HepG2 (cell line): ENCODE measurements around the gene ARHGAP9. TPM values are rescaled to one million over a fixed set of nuclear protein-coding genes. Genes with fewer than 3 reads are reported as not detected.
A peak's percentile ranks its signal among the peaks of the same experiment; 100 is the strongest.

ENCODE experiments used
- ATAC-seq: fragments of 200-7000 bp; cut with Tn5 transposase; 3 replicates; pipeline ENCODE4 v1.9.1; 2020; ENCODE audit warnings: mild to moderate bottlenecking, moderate library complexity
- BruUV-seq: library from RNA; stranded (reverse); fragments of 400-500 nt; replicated peaks from 2 replicates; lab custom pipeline; 2021; lab: Mats Ljungman, UMichigan
- CTCF ChIA-PET: fragments of 300-600 bp; formaldehyde crosslinking; extraction: SDS; loops from one replicate; lab custom pipeline; 2021; ENCODE audit warnings: low total read pairs, inconsistent platforms, low intra/inter-chr PET ratio; lab: Yijun Ruan, JAX
- POLR2A ChIA-PET: fragments of 350-600 bp; sonication (Branson Sonifier 250); formaldehyde crosslinking; loops from one replicate; lab custom pipeline; 2020; ENCODE audit warnings: antibody characterized with exemption, inconsistent platforms; lab: Yijun Ruan, JAX
- DNase-seq: peaks from one replicate; pipeline ENCODE4 v3.0.0-alpha.2; 2015; ENCODE audit warnings: low spot score
- FAIRE-seq: peaks from 3 replicates; lab custom pipeline; 2011; peaks lifted over from hg19 to GRCh38; lab: Jason Lieb, UNC
- H2AFZ ChIP-seq: one replicate; pipeline ENCODE4 v1.6.1; 2011; ENCODE audit warnings: low read length, inconsistent platforms
- H3K27ac ChIP-seq: fragments of 300-600 bp; 3 replicates; pipeline ENCODE4 v1.8.0; 2011; ENCODE audit warnings: mixed run types, mild to moderate bottlenecking, mixed read lengths, low read length, inconsistent platforms; ENCODE audit not compliant: insufficient read depth; ENCODE audit errors: extremely low read length
- H3K27me3 ChIP-seq, 2 experiments: fragments of 200-600 bp in 1 of 2; 2 replicates in 1 of 2; 3 replicates in 1 of 2; pipeline versions ENCODE4 v1.6.0 to v1.8.0; 2011; ENCODE audit warnings: low read length in 2 of 2, mild to moderate bottlenecking in 2 of 2, moderate library complexity in 2 of 2, inconsistent platforms in 1 of 2; ENCODE audit not compliant: insufficient read depth in 2 of 2, control insufficient read depth in 1 of 2
- H3K36me3 ChIP-seq, 2 experiments: fragments of 200-600 bp in 1 of 2; replicated peaks in 1 of 2; 2 replicates in 1 of 2; 3 replicates in 1 of 2; pipeline versions ENCODE4 v1.5.1 to v1.8.0; 2011; ENCODE audit warnings: low read length in 2 of 2, inconsistent platforms in 1 of 2; ENCODE audit not compliant: insufficient read depth in 2 of 2, control insufficient read depth in 1 of 2
- H3K4me1 ChIP-seq: 2 replicates; pipeline ENCODE4 v1.5.1; 2012; ENCODE audit warnings: low read length, inconsistent platforms; ENCODE audit not compliant: insufficient read depth
- H3K4me2 ChIP-seq: 2 replicates; pipeline ENCODE4 v1.6.0; 2011; ENCODE audit warnings: low read depth, low read length, inconsistent platforms
- H3K4me3 ChIP-seq, 3 experiments: fragments of 200-600 bp in 1 of 3; sonication (generic), shearing (Covaris generic) in 1 of 3; replicated peaks in 1 of 3; 2 replicates each; pipeline ENCODE4 v1.5.1; 2011 to 2016; ENCODE audit warnings: low read length in 3 of 3, inconsistent platforms in 2 of 3, low read depth in 2 of 3, mild to moderate bottlenecking in 2 of 3, control low read depth in 1 of 3, mixed read lengths in 1 of 3; ENCODE audit not compliant: insufficient read depth in 1 of 3
- H3K79me2 ChIP-seq: one replicate; pipeline ENCODE4 v1.6.1; 2011; ENCODE audit warnings: low read length, inconsistent platforms; ENCODE audit not compliant: insufficient read depth
- H3K9ac ChIP-seq: 2 replicates; pipeline ENCODE4 v1.6.0; 2011; ENCODE audit warnings: mild to moderate bottlenecking, low read depth, low read length, inconsistent platforms; ENCODE audit not compliant: insufficient read depth
- H3K9me3 ChIP-seq: 2 replicates; pipeline ENCODE4 v1.5.1; 2012; ENCODE audit warnings: mild to moderate bottlenecking, low read length
- H4K20me1 ChIP-seq: 2 replicates; pipeline ENCODE4 v1.6.0; 2011; ENCODE audit warnings: inconsistent platforms, mild to moderate bottlenecking, low read length, moderate library complexity; ENCODE audit not compliant: insufficient read depth
- POLR2G ChIP-seq: fragments of 200-400 bp; formaldehyde crosslinking; IDR thresholded peaks from 2 replicates; pipeline ENCODE4 v1.6.1; 2018; ENCODE audit warnings: mild to moderate bottlenecking, low read depth, low read length, moderate library complexity
- ZBTB37 ChIP-seq: sonication (generic); formaldehyde crosslinking; IDR thresholded peaks from 2 replicates; pipeline ENCODE4 v1.4.0; 2020; ENCODE audit warnings: mild to moderate bottlenecking, missing genetic modification reagents
- WGBS: methylation state at CpG from one replicate; pipeline ENCODE4 v1.1.6; 2017; ENCODE audit warnings: low lambda C conversion rate; 5-methylcytosine and 5-hydroxymethylcytosine counted together
- in situ Hi-C: cut with HindIII; loops from 2 replicates; pipeline ENCODE4 v1.10.0; 2017; ENCODE audit warnings: low pct_unique_long_range_greater_than_20kb; ENCODE audit not compliant: extremely low pct_ligation_motif_present
- intact Hi-C: fragments of 100-400 bp; cut with micrococcal nuclease; formaldehyde crosslinking; loops from one replicate; pipeline ENCODE4 v1.10.0; 2022; ENCODE audit not compliant: unreplicated experiment
- polyA plus RNA-seq, 8 experiments: library from polyadenylated mRNA; depleted of rRNA in 3 of 8; stranded (reverse) in 7 of 8; unstranded in 1 of 8; fragments of >200 nt; fragmentation: Illumina TruSeq in 4 of 8; extraction: Trizol in 4 of 8; gene quantifications; 2 replicates each; pipeline versions ENCODE4 v1.2.1 to v1.2.3, GENCODE V29; 2011 to 2016; ENCODE audit warnings: low read depth in 4 of 8, missing spikeins in 1 of 8, mixed read lengths in 1 of 8; ENCODE audit not compliant: insufficient read depth in 1 of 8
- total RNA-seq, 5 experiments: library from RNA; depleted of rRNA; stranded (reverse); fragments of >200 nt; fragmentation: Illumina TruSeq; extraction: Trizol; gene quantifications; 2 replicates each; pipeline ENCODE4 v1.2.3, GENCODE V29; 2016; ENCODE audit warnings: low read depth in 1 of 5
- TF ChIP-seq, protein P1 (sequence below): sonication (generic); formaldehyde crosslinking; IDR thresholded peaks from 2 replicates; pipeline ENCODE4 v1.4.0; 2020; ENCODE audit warnings: missing genetic modification reagents, borderline replicate concordance

Gene ARHGAP9
- total and polyA plus RNA-seq, 2 of the 13 experiments (the other 11 are each of a cell fraction or from before 2014, with no cell fraction given): 0.18 to 1.2 TPM

DNA sequence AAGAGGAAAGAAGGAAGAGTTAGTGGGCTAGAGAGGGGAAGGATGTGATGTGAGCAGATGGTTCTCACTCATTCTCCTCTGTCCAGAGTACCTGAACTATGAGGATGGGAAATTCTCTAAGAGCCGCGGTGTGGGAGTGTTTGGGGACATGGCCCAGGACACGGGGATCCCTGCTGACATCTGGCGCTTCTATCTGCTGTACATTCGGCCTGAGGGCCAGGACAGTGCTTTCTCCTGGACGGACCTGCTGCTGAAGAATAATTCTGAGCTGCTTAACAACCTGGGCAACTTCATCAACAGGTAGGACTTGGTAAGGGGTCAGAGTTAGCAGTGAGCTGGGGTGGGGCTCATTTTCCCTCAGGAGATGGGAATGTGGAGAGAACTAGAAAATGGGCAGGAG, 33.0 kb upstream of the ARHGAP9 start:
- no peak overlapping the region for H3K9ac ChIP-seq
- CTCF ChIA-PET: no interaction called here
- FAIRE-seq (no peak), DNase-seq (no peak), ATAC-seq (peak; percentile 9; the same call in 2 of the 3 replicates)
- POLR2A ChIA-PET: interaction anchor here (1.2 kb wide), 1 partner anchor 8 kb away, joined by 4 read pairs; the partner anchor contains the start of gene DDIT3
- H3K4me2 ChIP-seq: no peak overlapping the region
- no peak overlapping the region for H2AFZ ChIP-seq
- intact Hi-C loops: no loop called here
- no peak overlapping the region for H3K4me3 ChIP-seq
- 98% methylated on average over 6 of the region's 6 CpGs for WGBS
- BruUV-seq: no TSS peak
- peaks cover 30 to 79% of the 10 kb centered on the region in 2 experiments for H3K36me3 ChIP-seq
- no peak overlapping the region for H3K27ac ChIP-seq
- no peaks in the 10 kb centered on the region for H3K79me2 ChIP-seq
- 0 out of 2 replicates have a peak, but pooled peaks cover 2% of the 10 kb centered on the region for H3K4me1 ChIP-seq
- H3K9me3 ChIP-seq: no peaks in the 10 kb centered on the region
- in situ Hi-C loops: no loop called here
- H3K27me3 ChIP-seq: no peaks in the 10 kb centered on the region
- no peak for TF ChIP-seq ZBTB37
- TF ChIP-seq, protein P1, sequence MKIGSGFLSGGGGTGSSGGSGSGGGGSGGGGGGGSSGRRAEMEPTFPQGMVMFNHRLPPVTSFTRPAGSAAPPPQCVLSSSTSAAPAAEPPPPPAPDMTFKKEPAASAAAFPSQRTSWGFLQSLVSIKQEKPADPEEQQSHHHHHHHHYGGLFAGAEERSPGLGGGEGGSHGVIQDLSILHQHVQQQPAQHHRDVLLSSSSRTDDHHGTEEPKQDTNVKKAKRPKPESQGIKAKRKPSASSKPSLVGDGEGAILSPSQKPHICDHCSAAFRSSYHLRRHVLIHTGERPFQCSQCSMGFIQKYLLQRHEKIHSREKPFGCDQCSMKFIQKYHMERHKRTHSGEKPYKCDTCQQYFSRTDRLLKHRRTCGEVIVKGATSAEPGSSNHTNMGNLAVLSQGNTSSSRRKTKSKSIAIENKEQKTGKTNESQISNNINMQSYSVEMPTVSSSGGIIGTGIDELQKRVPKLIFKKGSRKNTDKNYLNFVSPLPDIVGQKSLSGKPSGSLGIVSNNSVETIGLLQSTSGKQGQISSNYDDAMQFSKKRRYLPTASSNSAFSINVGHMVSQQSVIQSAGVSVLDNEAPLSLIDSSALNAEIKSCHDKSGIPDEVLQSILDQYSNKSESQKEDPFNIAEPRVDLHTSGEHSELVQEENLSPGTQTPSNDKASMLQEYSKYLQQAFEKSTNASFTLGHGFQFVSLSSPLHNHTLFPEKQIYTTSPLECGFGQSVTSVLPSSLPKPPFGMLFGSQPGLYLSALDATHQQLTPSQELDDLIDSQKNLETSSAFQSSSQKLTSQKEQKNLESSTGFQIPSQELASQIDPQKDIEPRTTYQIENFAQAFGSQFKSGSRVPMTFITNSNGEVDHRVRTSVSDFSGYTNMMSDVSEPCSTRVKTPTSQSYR (CRISPR knock-in tag): no peak
- TF ChIP-seq POLR2G: 0 out of 2 replicates have a peak, but pooled peaks have one; percentile 34
- H4K20me1 ChIP-seq: peaks cover 10% of the 10 kb centered on the region; the same call in 1 of the 2 replicates
